K562 (cell line): ENCODE data around the gene POU2F1. TPM values are rescaled to one million over a fixed set of nuclear protein-coding genes. Genes with fewer than 3 reads are reported as not detected.

Source experiments
- ATAC-seq: fragments of 200-7000 bp; cut with Tn5 transposase; 3 replicates; pipeline ENCODE4 v1.9.1; 2020; ENCODE audit warnings: moderate library complexity
- BruUV-seq: library from RNA; stranded (reverse); fragments of 400-500 nt; replicated peaks from 2 replicates; lab custom pipeline; 2021; lab: Mats Ljungman, UMichigan
- CTCF ChIA-PET: fragments of 300-600 bp; formaldehyde crosslinking; extraction: SDS; loops from one replicate; lab custom pipeline; 2021; ENCODE audit warnings: low intra/inter-chr PET ratio; lab: Yijun Ruan, JAX
- POLR2A ChIA-PET: fragments of 300-600, 350-650 bp; sonication (Branson Sonifier 250); formaldehyde crosslinking; extraction: SDS; loops from one replicate; lab custom pipeline; 2021; ENCODE audit warnings: antibody characterized with exemption, inconsistent platforms; lab: Yijun Ruan, JAX
- DNase-seq, 4 experiments: peaks; one replicate each; pipeline versions ENCODE4 v3.0.0 to v3.0.0-alpha.2; 2011 to 2018; ENCODE audit warnings: low spot score in 3 of 4, mixed read lengths in 3 of 4; ENCODE audit errors: extremely low read depth in 1 of 4
- FAIRE-seq: peaks from 2 replicates; lab custom pipeline; 2011; peaks lifted over from hg19 to GRCh38; lab: Jason Lieb, UNC
- H2AFZ ChIP-seq: 2 replicates; pipeline ENCODE4 v1.6.0; 2011; ENCODE audit warnings: low read depth, low read length, control low read depth, inconsistent platforms
- H3K27ac ChIP-seq: fragments of 200-600 bp; 3 replicates; pipeline ENCODE4 v1.8.0; 2011; ENCODE audit warnings: low read depth, mild to moderate bottlenecking, control low read depth, inconsistent platforms, low read length, moderate library complexity, mixed read lengths; ENCODE audit errors: extremely low read depth
- H3K27me3 ChIP-seq, 2 experiments: fragments of 300-600 bp in 1 of 2; 2 replicates in 1 of 2; 3 replicates in 1 of 2; pipeline versions ENCODE4 v1.6.0 to v1.8.0; 2011; ENCODE audit warnings: inconsistent platforms in 2 of 2, low read length in 2 of 2, mild to moderate bottlenecking in 1 of 2, mixed read lengths in 1 of 2, moderate library complexity in 1 of 2; ENCODE audit not compliant: control insufficient read depth in 2 of 2, insufficient read depth in 2 of 2
- H3K36me3 ChIP-seq: fragments of 300-600 bp; 3 replicates; pipeline ENCODE4 v1.8.0; 2011; ENCODE audit warnings: mild to moderate bottlenecking, low read length, inconsistent platforms; ENCODE audit not compliant: control insufficient read depth, insufficient read depth
- H3K4me1 ChIP-seq, 2 experiments: fragments of 200-600 bp in 1 of 2; replicated peaks in 1 of 2; 2 replicates in 1 of 2; 3 replicates in 1 of 2; pipeline versions ENCODE4 v1.5.1 to v1.8.0; 2011; ENCODE audit warnings: inconsistent platforms in 2 of 2, low read length in 2 of 2, mild to moderate bottlenecking in 1 of 2, mixed read lengths in 1 of 2, moderate library complexity in 1 of 2; ENCODE audit not compliant: control insufficient read depth in 2 of 2, insufficient read depth in 2 of 2
- H3K4me2 ChIP-seq: 2 replicates; pipeline ENCODE4 v1.6.1; 2011; ENCODE audit warnings: low read length, control low read depth, inconsistent platforms, mixed read lengths; ENCODE audit not compliant: insufficient read depth
- H3K4me3 ChIP-seq: fragments of 200-600 bp; sonication (generic), shearing (Covaris generic); 2 replicates; pipeline ENCODE4 v1.5.1; 2016; ENCODE audit warnings: control low read depth, inconsistent platforms
- H3K79me2 ChIP-seq: fragments of 200-600 bp; 3 replicates; pipeline ENCODE4 v1.8.0; 2011; ENCODE audit warnings: low read length, inconsistent platforms; ENCODE audit not compliant: control insufficient read depth, insufficient read depth
- H3K9ac ChIP-seq, 2 experiments: 2 replicates each; pipeline versions ENCODE4 v1.6.0 to v1.6.1; 2011; ENCODE audit warnings: low read depth in 2 of 2, low read length in 2 of 2, control low read depth in 1 of 2, inconsistent platforms in 1 of 2, mild to moderate bottlenecking in 1 of 2, mixed read lengths in 1 of 2; ENCODE audit not compliant: insufficient read depth in 1 of 2
- H3K9me1 ChIP-seq: one replicate; pipeline ENCODE4 v1.6.0; 2011; ENCODE audit warnings: inconsistent platforms, mild to moderate bottlenecking, low read length, moderate library complexity; ENCODE audit not compliant: control insufficient read depth, insufficient read depth
- H3K9me3 ChIP-seq: replicated peaks from 2 replicates; pipeline ENCODE4 v1.5.1; 2011; ENCODE audit warnings: low read depth, low read length, inconsistent platforms; ENCODE audit not compliant: control insufficient read depth, insufficient read depth
- H4K20me1 ChIP-seq: replicated peaks from 2 replicates; pipeline ENCODE4 v1.6.1; 2011; ENCODE audit warnings: low read length, inconsistent platforms, mixed read lengths; ENCODE audit not compliant: control insufficient read depth, insufficient read depth
- CBFA2T2 ChIP-seq: fragments of 450-650 bp; conservative IDR thresholded peaks from 2 replicates; pipeline ENCODE4 v1.6.1; 2017; ENCODE audit warnings: mild to moderate bottlenecking
- CBFA2T3 ChIP-seq: fragments of 450-650 bp; IDR thresholded peaks from 2 replicates; pipeline ENCODE4 v1.6.1; 2017
- CBX2 ChIP-seq: fragments of 200-600 bp; sonication (generic); IDR thresholded peaks from one replicate; pipeline ENCODE4 v1.6.1; 2012; ENCODE audit warnings: mild to moderate bottlenecking, low read length, inconsistent platforms; ENCODE audit not compliant: insufficient read depth, poor library complexity, severe bottlenecking
- CSDE1 ChIP-seq, 2 experiments: fragments of 450-650 bp; IDR thresholded peaks; 2 replicates each; pipeline ENCODE4 v1.6.1; 2016; ENCODE audit warnings: mild to moderate bottlenecking in 1 of 2
- E2F5 ChIP-seq: sonication (generic); formaldehyde crosslinking; IDR thresholded peaks from 2 replicates; pipeline ENCODE4 v1.8.0; 2022; ENCODE audit warnings: mild to moderate bottlenecking, missing genetic modification reagents
- FOXK1 ChIP-seq: sonication (generic); formaldehyde crosslinking; IDR thresholded peaks from 2 replicates; pipeline ENCODE4 v1.8.0; 2022; ENCODE audit warnings: missing genetic modification reagents, mild to moderate bottlenecking, borderline replicate concordance
- HDAC3 ChIP-seq: fragments of 450-650 bp; IDR thresholded peaks from 2 replicates; pipeline ENCODE4 v1.6.1; 2018; ENCODE audit warnings: borderline replicate concordance, mild to moderate bottlenecking, moderate library complexity; ENCODE audit not compliant: partially characterized antibody
- NKRF ChIP-seq: fragments of 450-650 bp; IDR thresholded peaks from 2 replicates; pipeline ENCODE4 v1.6.1; 2016; ENCODE audit warnings: borderline replicate concordance
- TCF3 ChIP-seq: sonication (generic); formaldehyde crosslinking; IDR thresholded peaks from 2 replicates; pipeline ENCODE4 v1.4.0; 2020; ENCODE audit warnings: mild to moderate bottlenecking, missing genetic modification reagents
- ZNF124 ChIP-seq: sonication (generic); formaldehyde crosslinking; IDR thresholded peaks from 2 replicates; pipeline ENCODE4 v1.8.1; 2022; ENCODE audit warnings: missing genetic modification reagents
- ZNF583 ChIP-seq: fragments of 250-450 bp; sonication (Bioruptor Pico); IDR thresholded peaks from 2 replicates; pipeline ENCODE4 v1.4.0; 2020
- WGBS: fragments of 100-300 bp; shearing (Covaris generic); methylation state at CpG from one replicate; pipeline ENCODE4 v1.1.6; 2016; ENCODE audit warnings: low coverage, mixed read lengths; ENCODE audit not compliant: insufficient coverage; ENCODE audit errors: missing lambda C conversion rate; 5-methylcytosine and 5-hydroxymethylcytosine counted together
- in situ Hi-C: fragments of 300-500 bp; cut with MboI; formaldehyde crosslinking; loops from 4 replicates; pipeline ENCODE4 v1.15.0; 2018; ENCODE audit warnings: inconsistent platforms, mixed read lengths
- intact Hi-C: fragments of 100-400 bp; cut with micrococcal nuclease; formaldehyde crosslinking; loops from 2 replicates; pipeline ENCODE4 v1.14.2; 2022
- polyA plus RNA-seq, 8 experiments: library from polyadenylated mRNA; depleted of rRNA in 4 of 8; stranded (reverse) in 5 of 8; unstranded in 3 of 8; fragments of >200 nt; fragmentation: Nextera tagmentation in 2 of 8; fragmentation: Illumina TruSeq in 1 of 8; extraction: Ambion mirVana in 2 of 8; extraction: Trizol in 1 of 8; gene quantifications; 2 replicates each; pipeline versions ENCODE4 v1.2.1 to v1.2.3, GENCODE V29; 2011 to 2014; ENCODE audit warnings: inconsistent platforms in 1 of 8, missing spikeins in 1 of 8
- total RNA-seq, 7 experiments: library from RNA; depleted of rRNA in 6 of 7; stranded (reverse); fragments of >200 nt in 6 of 7; fragmentation: Illumina TruSeq in 2 of 7; extraction: Trizol in 2 of 7; gene quantifications; 2 replicates each; pipeline versions ENCODE4 v1.2.1 to v1.2.3, GENCODE V29; 2011 to 2021; ENCODE audit warnings: low replicate concordance in 1 of 7

The POU2F1 gene
- total and polyA plus RNA-seq, 9 of the 15 experiments (the other 6 are each of a cell fraction or from before 2014, with no cell fraction given) = 2.6 to 22.3 (median 8.8) TPM

- POLR2A ChIA-PET = interaction anchor here (0.7 kb wide), 1 partner anchor 88 kb away, joined by 3 read pairs; no protein-coding TSS in a partner anchor
- H3K9me3 ChIP-seq = no peaks in the 10 kb centered on the region
- no peaks in the 10 kb centered on the region for H3K79me2 ChIP-seq
- H3K9ac ChIP-seq = no peak overlapping the region
- TF ChIP-seq TCF3 (CRISPR knock-in tag) = 0 out of 2 replicates have a peak, but pooled peaks have one; percentile 10
- 0 out of 2 replicates have a peak, but pooled peaks have one; percentile 23 for TF ChIP-seq CBFA2T3
- no peak for TF ChIP-seq CBFA2T2
- no peaks in the 10 kb centered on the region for H3K9me1 ChIP-seq
- H4K20me1 ChIP-seq = no peaks in the 10 kb centered on the region
- intact Hi-C loops = loop anchor here (5.0 kb wide), 1 partner anchor 69 kb away; no protein-coding TSS in a partner anchor
- DNase-seq (no peak), FAIRE-seq (no peak), ATAC-seq (peak; percentile 24; the same call in 2 of the 3 replicates)
- H3K4me3 ChIP-seq = no peak overlapping the region
- no peak overlapping the region for H3K27ac ChIP-seq
- H3K4me1 ChIP-seq = peaks cover 4% of the 10 kb centered on the region in 2 experiments; a peak in 3 of 5 replicates
- H3K4me2 ChIP-seq = no peak overlapping the region
- H2AFZ ChIP-seq = no peak overlapping the region
- no peaks in the 10 kb centered on the region for H3K36me3 ChIP-seq
- peaks cover 13 to 40% of the 10 kb centered on the region in 2 experiments; a peak in 4 of 5 replicates for H3K27me3 ChIP-seq
- CTCF ChIA-PET = no interaction called here
- no TSS peak for BruUV-seq
- in situ Hi-C loops = no loop called here
- 5% methylated on average over 4 of the region's 4 CpGs for whole genome bisulfite sequencing
Observed at GRCh38 chr1:167463080-167463479, 242.4 kb downstream of the POU2F1 start.

- no peak for ATAC-seq
- Histone ChIP-seq H3K79me2 (no peaks in the 10 kb centered on the region), H3K4me1 (peaks cover 4% of the 10 kb centered on the region in 2 experiments; a peak in 3 of 5 replicates), H4K20me1 (no peaks in the 10 kb centered on the region), H3K4me2 (no peak overlapping the region), H3K27me3 (peaks cover 11 to 39% of the 10 kb centered on the region in 2 experiments; a peak in 4 of 5 replicates), H3K36me3 (no peaks in the 10 kb centered on the region), H3K9me1 (no peaks in the 10 kb centered on the region), H3K9me3 (no peaks in the 10 kb centered on the region), H2AFZ (no peak overlapping the region; the same call in 1 of the 2 replicates), H3K27ac (no peak overlapping the region), H3K4me3 (no peak overlapping the region), H3K9ac (no peak overlapping the region)
- DNase-seq = no peak
- in situ Hi-C loops = no loop called here
- no peak for FAIRE-seq
- ChIA-PET CTCF (no interaction called here), POLR2A (interaction anchor here (0.6 to 1.6 kb wide), 2 partner anchors 9 to 230 kb away, joined by 3 to 4 read pairs; no protein-coding TSS in a partner anchor)
- BruUV-seq = no TSS peak
- intact Hi-C loops = loop anchor here (5.0 kb wide), 1 partner anchor 68 kb away; no protein-coding TSS in a partner anchor
- 14% methylated on average over 6 of the region's 6 CpGs for WGBS
- TF ChIP-seq ZNF583 (CRISPR knock-in tag) = no peak
- no peak for TF ChIP-seq CSDE1 (IDR thresholded peaks at IDR 0.05)
- TF ChIP-seq E2F5 (CRISPR knock-in tag) = no peak
- TF ChIP-seq CBX2 = peak; percentile 82
- TF ChIP-seq ZNF124 (CRISPR knock-in tag) = no peak
- no peak for TF ChIP-seq FOXK1
- TF ChIP-seq HDAC3 = no peak
- TF ChIP-seq NKRF = no peak
Observed at GRCh38 chr1:167463875-167464575, 243.3 kb downstream of the POU2F1 start.
